ENCODE data around the gene SLC22A2.

The SLC22A2 gene

GRCh38 chr6:160227038-160227768, 31.4 kb downstream of the SLC22A2 start:
- no peak for DNase-seq
- Histone ChIP-seq H3K4me1 (ENCODE audit: control insufficient read depth in 1 of 2, insufficient read depth in 2 of 2, low read length in 2 of 2) (no peaks in the 10 kb centered on the region), H3K9me3 (ENCODE audit: insufficient read depth, low read depth, low read length) (peaks cover 4% of the 10 kb centered on the region), H2BK120ac (ENCODE audit: insufficient read depth, low read length, poor library complexity) (no peak overlapping the region), H3K79me2 (ENCODE audit: control insufficient read depth, insufficient read depth, low read length, poor library complexity) (no peaks in the 10 kb centered on the region), H2BK12ac (ENCODE audit: low read length) (no peak overlapping the region), H3K23ac (ENCODE audit: low read length) (no peak overlapping the region), H3K4ac (ENCODE audit: low read depth, low read length) (no peak overlapping the region), H3K79me1 (ENCODE audit: low read length) (no peaks in the 10 kb centered on the region), H2BK5ac (ENCODE audit: low read depth, low read length, poor library complexity) (no peak overlapping the region), H2AFZ (ENCODE audit: insufficient read depth, low read length, poor library complexity) (no peak overlapping the region), H3K14ac (ENCODE audit: low read length) (no peak overlapping the region), H3K18ac (ENCODE audit: low read length) (no peak overlapping the region), H4K12ac (ENCODE audit: low read depth, low read length) (no peak overlapping the region), H3K4me2 (ENCODE audit: low read length) (no peak overlapping the region), H3K27me3 (ENCODE audit: insufficient read depth, low read length) (no peaks in the 10 kb centered on the region), H4K8ac (ENCODE audit: low read depth, low read length) (no peak overlapping the region), H2AK5ac (ENCODE audit: low read length) (no peak overlapping the region), H3K4me3 (ENCODE audit: low read depth, low read length) (no peak overlapping the region), H3K9ac (ENCODE audit: low read length) (no peak overlapping the region), H3K27ac (ENCODE audit: low read depth, low read length) (no peak overlapping the region), H4K91ac (ENCODE audit: low read depth, low read length) (no peak overlapping the region), H3K36me3 (ENCODE audit: control insufficient read depth in 1 of 2, insufficient read depth in 2 of 2, low read length in 2 of 2) (no peaks in the 10 kb centered on the region)
- no CpG with 5 or more reads among the region's 4 CpGs for WGBS (ENCODE audit: extremely low coverage, insufficient coverage, insufficient read length)

GRCh38 chr6:160226118-160226591, 32.5 kb downstream of the SLC22A2 start:
- Histone ChIP-seq H4K12ac (ENCODE audit: low read depth, low read length) (no peak overlapping the region), H3K9me3 (ENCODE audit: insufficient read depth, low read depth, low read length) (peaks cover 4% of the 10 kb centered on the region), H2BK120ac (ENCODE audit: insufficient read depth, low read length, poor library complexity) (no peak overlapping the region), H2AFZ (ENCODE audit: insufficient read depth, low read length, poor library complexity) (no peak overlapping the region), H3K4me2 (ENCODE audit: low read length) (no peak overlapping the region), H3K9ac (ENCODE audit: low read length) (no peak overlapping the region), H4K8ac (ENCODE audit: low read depth, low read length) (no peak overlapping the region), H3K27me3 (ENCODE audit: insufficient read depth, low read length) (no peaks in the 10 kb centered on the region), H2AK5ac (ENCODE audit: low read length) (no peak overlapping the region), H4K91ac (ENCODE audit: low read depth, low read length) (no peak overlapping the region), H3K79me2 (ENCODE audit: control insufficient read depth, insufficient read depth, low read length, poor library complexity) (no peaks in the 10 kb centered on the region), H2BK12ac (ENCODE audit: low read length) (no peak overlapping the region), H3K4ac (ENCODE audit: low read depth, low read length) (no peak overlapping the region), H3K27ac (ENCODE audit: low read depth, low read length) (no peak overlapping the region), H3K4me1 (ENCODE audit: control insufficient read depth in 1 of 2, insufficient read depth in 2 of 2, low read length in 2 of 2) (no peaks in the 10 kb centered on the region), H3K79me1 (ENCODE audit: low read length) (no peaks in the 10 kb centered on the region), H3K4me3 (ENCODE audit: low read depth, low read length) (no peak overlapping the region), H3K18ac (ENCODE audit: low read length) (no peak overlapping the region), H3K36me3 (ENCODE audit: control insufficient read depth in 1 of 2, insufficient read depth in 2 of 2, low read length in 2 of 2) (no peaks in the 10 kb centered on the region), H3K23ac (ENCODE audit: low read length) (no peak overlapping the region), H3K14ac (ENCODE audit: low read length) (no peak overlapping the region), H2BK5ac (ENCODE audit: low read depth, low read length, poor library complexity) (no peak overlapping the region)
- no peak for DNase-seq
- no CpG with 5 or more reads among the region's 7 CpGs for WGBS (ENCODE audit: extremely low coverage, insufficient coverage, insufficient read length)

- no peak for DNase-seq
- Histone ChIP-seq H3K9me3 (ENCODE audit: insufficient read depth, low read depth, low read length) (peaks cover 2% of the 10 kb centered on the region), H3K79me1 (ENCODE audit: low read length) (no peaks in the 10 kb centered on the region), H2BK120ac (ENCODE audit: insufficient read depth, low read length, poor library complexity) (no peak overlapping the region), H2AFZ (ENCODE audit: insufficient read depth, low read length, poor library complexity) (no peak overlapping the region), H3K36me3 (ENCODE audit: control insufficient read depth in 1 of 2, insufficient read depth in 2 of 2, low read length in 2 of 2) (no peaks in the 10 kb centered on the region), H3K23ac (ENCODE audit: low read length) (no peak overlapping the region), H2BK12ac (ENCODE audit: low read length) (no peak overlapping the region), H3K27me3 (ENCODE audit: insufficient read depth, low read length) (no peaks in the 10 kb centered on the region), H3K4me2 (ENCODE audit: low read length) (no peak overlapping the region), H4K91ac (ENCODE audit: low read depth, low read length) (no peak overlapping the region), H3K14ac (ENCODE audit: low read length) (no peak overlapping the region), H3K9ac (ENCODE audit: low read length) (no peak overlapping the region), H3K4ac (ENCODE audit: low read depth, low read length) (no peak overlapping the region), H4K8ac (ENCODE audit: low read depth, low read length) (no peak overlapping the region), H3K4me1 (ENCODE audit: control insufficient read depth in 1 of 2, insufficient read depth in 2 of 2, low read length in 2 of 2) (no peaks in the 10 kb centered on the region), H3K4me3 (ENCODE audit: low read depth, low read length) (no peak overlapping the region), H4K12ac (ENCODE audit: low read depth, low read length) (no peak overlapping the region), H2AK5ac (ENCODE audit: low read length) (no peak overlapping the region), H3K79me2 (ENCODE audit: control insufficient read depth, insufficient read depth, low read length, poor library complexity) (no peaks in the 10 kb centered on the region), H3K18ac (ENCODE audit: low read length) (no peak overlapping the region), H2BK5ac (ENCODE audit: low read depth, low read length, poor library complexity) (no peak overlapping the region), H3K27ac (ENCODE audit: low read depth, low read length) (no peak overlapping the region)
- no CpG with 5 or more reads among the region's 3 CpGs for WGBS (ENCODE audit: extremely low coverage, insufficient coverage, insufficient read length)
Observed at GRCh38 chr6:160224639-160225237, 33.9 kb downstream of the SLC22A2 start.

GRCh38 chr6:160222491-160222890, 36.1 kb downstream of the SLC22A2 start:
- H3K9me3 ChIP-seq (ENCODE audit: insufficient read depth, low read depth, low read length): peaks cover 3% of the 10 kb centered on the region
- H3K79me2 ChIP-seq (ENCODE audit: control insufficient read depth, insufficient read depth, low read length, poor library complexity): no peaks in the 10 kb centered on the region
- no peak overlapping the region for H3K23ac ChIP-seq (ENCODE audit: low read length)
- H4K91ac ChIP-seq (ENCODE audit: low read depth, low read length): no peak overlapping the region
- no peak overlapping the region for H3K4ac ChIP-seq (ENCODE audit: low read depth, low read length)
- no peak overlapping the region for H4K8ac ChIP-seq (ENCODE audit: low read depth, low read length)
- no peak overlapping the region for H2BK12ac ChIP-seq (ENCODE audit: low read length)
- H3K36me3 ChIP-seq (ENCODE audit: control insufficient read depth in 1 of 2, insufficient read depth in 2 of 2, low read length in 2 of 2): no peaks in the 10 kb centered on the region
- DNase-seq: no peak
- H3K18ac ChIP-seq (ENCODE audit: low read length): no peak overlapping the region
- H2BK120ac ChIP-seq (ENCODE audit: insufficient read depth, low read length, poor library complexity): no peak overlapping the region
- WGBS (ENCODE audit: extremely low coverage, insufficient coverage, insufficient read length): no CpG with 5 or more reads among the region's 4 CpGs
- no peak overlapping the region for H2AK5ac ChIP-seq (ENCODE audit: low read length)
- no peak overlapping the region for H3K27ac ChIP-seq (ENCODE audit: low read depth, low read length)
- H3K4me2 ChIP-seq (ENCODE audit: low read length): no peak overlapping the region
- H3K14ac ChIP-seq (ENCODE audit: low read length): no peak overlapping the region
- no peak overlapping the region for H2AFZ ChIP-seq (ENCODE audit: insufficient read depth, low read length, poor library complexity)
- no peak overlapping the region for H4K12ac ChIP-seq (ENCODE audit: low read depth, low read length)
- no peak overlapping the region for H3K9ac ChIP-seq (ENCODE audit: low read length)
- H3K79me1 ChIP-seq (ENCODE audit: low read length): no peaks in the 10 kb centered on the region
- H3K4me1 ChIP-seq (ENCODE audit: control insufficient read depth in 1 of 2, insufficient read depth in 2 of 2, low read length in 2 of 2): no peaks in the 10 kb centered on the region
- H2BK5ac ChIP-seq (ENCODE audit: low read depth, low read length, poor library complexity): no peak overlapping the region
- no peak overlapping the region for H3K4me3 ChIP-seq (ENCODE audit: low read depth, low read length)
- H3K27me3 ChIP-seq (ENCODE audit: insufficient read depth, low read length): no peaks in the 10 kb centered on the region
